Stomach (tissue), 4 donors: ENCODE data around the gene MPV17L2.

Experiments used
- EP300 ChIP-seq: sonication (generic); formaldehyde crosslinking; IDR thresholded peaks from one replicate; pipeline ENCODE4 v1.6.1; 2017; ENCODE audit warnings: antibody characterized with exemption
- POLR2A ChIP-seq, 4 donors: fragments of 450-650 bp; IDR thresholded peaks; one replicate each; pipeline ENCODE4 v1.6.1; 2016; ENCODE audit warnings: antibody characterized with exemption in 4 of 4, control low read depth in 2 of 4, mild to moderate bottlenecking in 1 of 4, moderate library complexity in 1 of 4
- POLR2AphosphoS5 ChIP-seq, 3 donors: sonication (generic); formaldehyde crosslinking; IDR thresholded peaks; one replicate each; pipeline ENCODE4 v1.6.1; 2016; ENCODE audit warnings: antibody characterized with exemption in 3 of 3
- TF ChIP-seq, protein P1 (sequence below), 7 experiments: fragments of 450-650 bp in 4 of 7; fragments of 200-600 bp in 3 of 7; sonication (generic) in 3 of 7; IDR thresholded peaks; one replicate each; pipeline ENCODE4 v1.5.1; 2016 to 2019; ENCODE audit warnings: antibody characterized with exemption in 7 of 7, control low read depth in 2 of 7, mild to moderate bottlenecking in 1 of 7

DNA sequence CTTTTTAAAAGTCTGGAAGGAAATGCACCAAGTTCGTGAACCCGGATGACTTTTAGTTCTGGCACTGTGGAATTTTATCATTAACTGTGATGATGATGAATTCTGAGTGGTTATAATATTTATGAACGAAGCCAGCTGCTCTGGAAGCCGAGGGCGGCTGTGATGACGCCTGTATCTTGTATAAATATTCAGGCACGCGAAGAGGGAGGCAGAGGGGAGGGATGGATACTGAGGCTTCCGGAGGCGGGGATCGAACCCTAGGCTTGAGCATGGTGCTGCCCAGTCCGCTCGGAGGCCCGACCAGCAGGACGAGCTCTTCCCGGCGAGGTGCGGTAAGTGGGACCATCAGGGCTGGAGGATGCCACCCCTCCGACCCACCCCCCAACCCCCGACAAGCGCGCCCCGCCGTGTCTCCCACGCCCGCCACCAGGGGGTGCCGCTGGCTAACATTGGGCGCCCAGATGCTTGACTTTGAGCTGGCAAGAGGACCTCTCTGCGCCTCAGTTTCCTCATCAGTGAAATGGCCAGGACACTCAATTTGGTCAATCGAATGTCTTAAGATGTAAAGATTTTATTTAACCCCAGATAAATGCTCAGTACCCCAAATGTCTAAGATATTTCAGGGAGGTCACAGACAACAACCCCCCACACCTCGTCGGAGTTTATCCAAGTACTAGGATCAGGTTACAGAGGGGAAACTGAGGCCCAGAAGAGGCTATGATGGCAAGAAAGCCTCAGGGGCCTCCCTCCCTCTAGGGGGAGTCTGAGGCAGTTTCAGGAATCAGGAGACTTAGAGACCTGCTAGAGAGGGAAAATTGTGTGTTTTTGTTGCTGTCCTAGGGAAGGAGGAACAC is 15.3 kb downstream of the MPV17L2 start:
- TF ChIP-seq POLR2A (IDR thresholded peaks at IDR 0.05), result no peak
- TF ChIP-seq, protein P1, sequence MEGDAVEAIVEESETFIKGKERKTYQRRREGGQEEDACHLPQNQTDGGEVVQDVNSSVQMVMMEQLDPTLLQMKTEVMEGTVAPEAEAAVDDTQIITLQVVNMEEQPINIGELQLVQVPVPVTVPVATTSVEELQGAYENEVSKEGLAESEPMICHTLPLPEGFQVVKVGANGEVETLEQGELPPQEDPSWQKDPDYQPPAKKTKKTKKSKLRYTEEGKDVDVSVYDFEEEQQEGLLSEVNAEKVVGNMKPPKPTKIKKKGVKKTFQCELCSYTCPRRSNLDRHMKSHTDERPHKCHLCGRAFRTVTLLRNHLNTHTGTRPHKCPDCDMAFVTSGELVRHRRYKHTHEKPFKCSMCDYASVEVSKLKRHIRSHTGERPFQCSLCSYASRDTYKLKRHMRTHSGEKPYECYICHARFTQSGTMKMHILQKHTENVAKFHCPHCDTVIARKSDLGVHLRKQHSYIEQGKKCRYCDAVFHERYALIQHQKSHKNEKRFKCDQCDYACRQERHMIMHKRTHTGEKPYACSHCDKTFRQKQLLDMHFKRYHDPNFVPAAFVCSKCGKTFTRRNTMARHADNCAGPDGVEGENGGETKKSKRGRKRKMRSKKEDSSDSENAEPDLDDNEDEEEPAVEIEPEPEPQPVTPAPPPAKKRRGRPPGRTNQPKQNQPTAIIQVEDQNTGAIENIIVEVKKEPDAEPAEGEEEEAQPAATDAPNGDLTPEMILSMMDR (IDR thresholded peaks at IDR 0.05), result peak in 4 of 7 experiments; percentile 25 to 76 (median 66)
- TF ChIP-seq EP300, result no peak
- peak in 1 of 3 donors; percentile 23 for TF ChIP-seq POLR2AphosphoS5 (IDR thresholded peaks at IDR 0.05)
